VCaP (cell line): ENCODE data around the gene ILF3.

Experiments
- H3K27ac ChIP-seq: fragments of 450-650 bp; 2 replicates; pipeline ENCODE4 v1.5.1; 2017
- CTCF ChIP-seq: fragments of 450-650 bp; conservative IDR thresholded peaks from 2 replicates; pipeline ENCODE4 v1.5.1; 2017; ENCODE audit warnings: mild to moderate bottlenecking, moderate library complexity

Gene ILF3

DNA sequence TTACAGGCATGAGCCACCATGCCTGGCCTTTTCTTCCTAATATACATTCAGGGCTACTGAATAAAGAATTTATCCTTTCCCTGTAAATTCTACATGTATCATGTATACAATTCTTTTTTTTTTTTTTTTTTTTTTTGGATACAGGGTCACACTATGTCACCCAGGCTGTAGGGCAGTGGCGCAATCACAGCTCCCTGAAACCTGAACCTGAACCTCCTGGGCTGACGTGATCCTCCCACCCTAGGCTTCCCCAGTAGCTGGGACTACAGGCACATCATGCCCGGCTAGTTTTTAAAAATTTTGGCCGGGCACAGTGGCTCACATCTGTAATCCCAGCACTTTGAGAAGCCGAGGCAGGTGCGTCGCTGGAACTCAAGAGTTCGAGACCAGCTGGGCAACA, 35.3 kb upstream of the ILF3 start:
- H3K27ac ChIP-seq = no peak overlapping the region
- TF ChIP-seq CTCF = no peak

GRCh38 chr19:10620786-10621185, 33.4 kb upstream of the ILF3 start:
- no peak overlapping the region for H3K27ac ChIP-seq

GRCh38 chr19:10621966-10622365, 32.2 kb upstream of the ILF3 start:
- H3K27ac ChIP-seq = no peak overlapping the region
- no peak for TF ChIP-seq CTCF

More at GRCh38 chr19:10620786-10621185, 33.4 kb upstream of the ILF3 start:
- no peak for TF ChIP-seq CTCF

GRCh38 chr19:10624585-10624984, 29.6 kb upstream of the ILF3 start:
- peak overlapping the region; percentile 87 for H3K27ac ChIP-seq
- TF ChIP-seq CTCF = no peak

GRCh38 chr19:10625003-10625761, 29.0 kb upstream of the ILF3 start, which contains the start of gene SLC44A2:
SLC44A2 (plus strand) TSS chr19:10625553; CDS start chr19:10625634, 81 bp downstream.
- H3K27ac ChIP-seq = peak within 1 kb of the TSS; percentile 87
- TF ChIP-seq CTCF = no peak

DNA sequence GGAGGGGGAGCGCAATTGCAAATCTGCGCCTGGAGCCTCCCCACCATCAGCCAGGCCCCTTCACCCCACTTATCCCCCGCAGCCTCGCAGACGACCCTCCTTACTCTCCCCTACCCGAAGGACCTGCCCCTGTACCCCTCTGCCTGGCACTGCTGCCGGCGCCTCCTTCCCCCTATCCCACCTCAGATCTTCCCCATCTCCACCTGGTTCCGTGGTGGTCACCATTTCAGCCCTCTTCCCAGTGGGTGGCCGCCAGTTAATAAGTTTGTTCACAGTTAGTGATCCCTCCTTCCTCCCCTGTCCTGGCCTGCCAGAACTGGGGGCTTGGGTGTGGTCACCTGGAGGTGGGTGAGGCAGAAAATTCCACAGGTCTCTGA, 28.4 kb upstream of the ILF3 start:
- H3K27ac ChIP-seq = peak overlapping the region; percentile 87; the same call in 1 of the 2 replicates
- no peak for TF ChIP-seq CTCF

DNA sequence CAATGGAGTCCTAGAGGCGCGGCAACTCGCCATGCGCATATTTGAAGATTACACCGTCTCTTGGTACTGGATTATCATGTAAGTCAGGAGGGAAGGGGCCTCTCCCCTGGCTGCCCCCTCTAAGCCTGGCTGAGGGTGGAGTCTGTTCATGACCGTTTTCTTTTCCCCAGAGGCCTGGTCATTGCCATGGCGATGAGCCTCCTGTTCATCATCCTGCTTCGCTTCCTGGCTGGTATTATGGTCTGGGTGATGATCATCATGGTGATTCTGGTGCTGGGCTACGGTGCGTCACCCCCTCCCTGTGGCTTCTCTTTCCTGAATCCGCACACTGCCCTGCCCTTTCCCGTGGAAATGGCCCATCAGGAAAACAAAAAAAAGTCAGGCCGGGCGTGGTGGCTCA, 22.3 kb upstream of the ILF3 start:
- H3K27ac ChIP-seq = no peak overlapping the region
- TF ChIP-seq CTCF = no peak
